ENCODE measurements around the gene RTP3. TPM values are rescaled to one million over a fixed set of nuclear protein-coding genes. Genes with fewer than 3 reads are reported as not detected.

The RTP3 gene
- total RNA-seq, 1 experiment from 2014 or later = 0.20 TPM

DNA sequence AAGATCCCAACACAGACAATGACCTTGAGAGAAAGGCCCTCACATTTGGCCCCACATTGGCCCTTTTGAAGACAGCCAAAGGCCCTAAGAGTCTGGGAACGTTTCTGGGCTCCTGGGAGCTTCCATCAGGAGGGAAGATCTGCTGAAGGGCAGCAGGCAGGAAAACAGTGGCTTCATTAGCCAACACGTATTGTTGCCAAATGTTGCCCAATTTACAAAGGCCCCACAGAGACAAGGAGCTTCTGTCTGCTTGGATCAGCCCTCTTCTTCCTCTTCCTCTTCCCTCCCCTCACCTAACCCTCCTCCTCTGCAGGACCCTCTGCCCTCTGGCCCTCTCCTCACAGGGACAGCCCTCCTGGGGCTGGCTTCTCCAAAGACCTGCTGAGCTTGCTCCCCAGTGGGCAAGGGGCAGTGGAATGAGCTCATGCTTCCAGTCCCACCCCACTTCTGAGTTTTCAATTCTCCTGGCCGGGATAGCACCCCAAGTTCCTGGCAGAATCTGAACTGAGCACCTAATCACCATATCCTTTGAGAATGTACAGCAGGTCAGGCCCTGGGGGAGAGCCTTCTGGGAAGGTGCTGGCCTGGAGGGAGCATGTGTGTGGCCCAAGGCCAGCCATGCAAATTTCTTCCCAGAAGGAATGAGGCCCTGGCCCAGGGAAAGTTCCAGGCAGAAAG, 28.0 kb upstream of the RTP3 start:
- no peak for DNase-seq (ENCODE audit: low read depth)

DNA sequence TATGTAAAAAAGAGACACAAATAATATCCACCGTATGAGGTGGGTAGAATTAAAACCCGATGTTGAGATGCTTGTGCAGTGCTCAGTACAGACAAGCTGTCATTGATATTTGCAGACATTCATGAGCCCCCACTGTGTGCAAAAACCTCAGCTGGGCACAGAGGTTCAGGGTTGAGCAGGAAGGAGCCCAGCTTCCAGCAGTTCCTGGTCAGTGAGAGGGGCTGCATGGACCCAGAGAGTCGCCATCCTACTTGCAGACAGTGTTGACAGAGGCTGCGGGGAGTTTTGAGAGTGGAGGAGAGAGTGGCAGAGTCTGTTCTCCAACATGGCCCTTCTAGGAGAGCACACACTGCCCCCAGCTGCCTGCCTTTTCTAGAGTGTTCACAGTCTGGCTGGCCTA, 26.9 kb upstream of the RTP3 start:
- no peak for DNase-seq (ENCODE audit: low read depth)

GRCh38 chr3:46471371-46471914, 26.3 kb upstream of the RTP3 start:
- no peak for DNase-seq (ENCODE audit: low read depth)

DNA sequence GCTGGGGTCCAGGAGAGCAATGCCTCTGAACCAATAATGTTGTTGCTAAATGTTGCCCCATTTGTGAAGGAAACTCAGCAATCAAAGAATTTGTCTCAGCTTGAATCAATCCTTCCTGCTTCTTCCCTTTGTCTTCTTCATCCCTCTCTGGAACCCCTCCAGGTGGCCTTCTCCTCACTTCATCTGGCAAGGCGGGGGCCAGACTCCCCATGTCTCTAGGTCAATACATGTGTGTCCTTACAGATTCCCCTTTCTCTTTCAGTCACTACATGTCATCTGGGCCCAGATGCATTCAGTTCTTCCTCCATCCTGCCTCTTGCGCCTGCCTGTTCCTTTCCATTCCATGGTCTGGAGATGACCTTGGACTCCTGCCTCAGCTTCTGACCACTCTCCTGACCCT, 25.0 kb upstream of the RTP3 start:
- no peak for DNase-seq (ENCODE audit: low read depth)

DNA sequence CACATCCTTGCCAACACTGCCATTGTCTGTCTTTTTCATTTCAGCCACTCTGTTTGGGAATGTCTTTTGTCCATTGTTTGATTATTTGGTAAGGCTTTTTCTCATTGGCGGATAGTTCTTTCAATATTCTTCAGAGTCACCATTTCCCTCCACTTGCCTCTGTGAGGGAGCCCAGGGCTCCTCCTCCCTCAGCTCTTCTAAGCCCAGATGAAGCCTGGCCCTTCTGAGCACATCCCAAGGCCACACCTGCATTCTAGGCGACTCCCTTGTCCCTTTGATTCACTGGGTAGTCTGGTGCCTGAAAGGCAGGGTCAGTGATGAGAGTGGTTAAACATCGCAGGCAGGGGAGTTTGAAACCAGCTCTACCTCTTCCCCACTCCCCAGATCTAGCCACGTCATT, 20.6 kb upstream of the RTP3 start:
- DNase-seq (ENCODE audit: low read depth) = no peak

GRCh38 chr3:46477756-46478155, 20.0 kb upstream of the RTP3 start:
- no peak for DNase-seq (ENCODE audit: low read depth)

- no peak for DNase-seq (ENCODE audit: low read depth)
These were observed 19.4 kb upstream of the RTP3 start for GRCh38 chr3:46478341-46478740.

- DNase-seq (ENCODE audit: low read depth) = no peak
These were observed 18.8 kb upstream of the RTP3 start for GRCh38 chr3:46479021-46479420.

- no peak for DNase-seq (ENCODE audit: low read depth)
These were observed 18.1 kb upstream of the RTP3 start for GRCh38 chr3:46479696-46480095.

DNA sequence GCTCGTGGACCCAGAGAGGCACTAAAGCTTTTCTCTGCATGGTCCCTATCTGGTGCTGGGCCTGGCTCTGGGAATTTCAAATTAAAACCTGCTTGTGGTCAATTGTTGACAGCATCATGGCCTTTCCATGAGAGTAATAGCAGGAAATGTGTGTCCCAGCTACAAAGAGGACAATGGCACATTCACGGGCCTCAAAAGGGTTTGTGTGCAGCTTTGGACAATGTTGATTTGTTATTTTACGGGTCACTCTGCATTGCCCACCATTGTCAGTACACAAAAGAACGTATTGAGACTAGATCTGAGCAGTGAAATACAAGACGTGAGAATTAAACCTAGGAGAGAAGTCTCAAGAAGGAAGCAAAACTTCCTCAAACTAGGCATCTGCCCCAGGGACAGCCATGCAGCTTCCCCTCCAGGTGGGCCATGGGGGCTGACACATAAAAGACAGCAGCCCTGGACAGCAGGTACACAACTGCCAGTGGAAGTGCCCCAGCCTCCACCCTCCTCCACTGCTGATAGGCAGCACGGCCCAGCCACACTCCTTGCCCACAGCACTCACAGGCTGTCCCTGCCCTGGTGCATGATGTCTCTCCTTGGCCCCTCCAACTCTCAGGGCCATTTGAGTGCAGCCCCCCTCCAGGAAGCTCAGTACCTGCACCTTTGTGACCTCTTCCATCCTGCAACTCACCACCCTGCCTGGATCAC, 17.1 kb upstream of the RTP3 start:
- no peak for DNase-seq (ENCODE audit: low read depth)

DNA sequence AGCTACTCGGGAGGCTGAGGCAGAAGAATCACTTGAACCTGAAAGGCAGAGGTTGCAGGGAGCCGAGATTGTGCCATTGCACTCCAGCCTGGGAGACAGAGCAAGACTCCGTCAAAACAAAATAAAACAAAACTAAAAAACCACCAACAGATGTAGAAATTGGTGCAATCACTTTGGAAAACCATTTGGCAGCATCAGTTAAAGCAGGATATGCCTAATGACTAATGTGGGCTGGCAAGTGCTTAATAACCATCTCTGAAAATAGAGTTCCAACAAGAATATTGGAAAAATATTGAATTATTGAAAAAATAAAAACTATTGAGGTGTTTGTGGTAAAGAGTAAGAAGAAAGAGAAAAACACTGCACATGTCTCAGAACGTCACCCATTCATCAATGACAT, 16.1 kb upstream of the RTP3 start:
- DNase-seq (ENCODE audit: low read depth) = no peak

GRCh38 chr3:46482632-46483350, 15.0 kb upstream of the RTP3 start:
- DNase-seq (ENCODE audit: low read depth) = peak; percentile 67

DNA sequence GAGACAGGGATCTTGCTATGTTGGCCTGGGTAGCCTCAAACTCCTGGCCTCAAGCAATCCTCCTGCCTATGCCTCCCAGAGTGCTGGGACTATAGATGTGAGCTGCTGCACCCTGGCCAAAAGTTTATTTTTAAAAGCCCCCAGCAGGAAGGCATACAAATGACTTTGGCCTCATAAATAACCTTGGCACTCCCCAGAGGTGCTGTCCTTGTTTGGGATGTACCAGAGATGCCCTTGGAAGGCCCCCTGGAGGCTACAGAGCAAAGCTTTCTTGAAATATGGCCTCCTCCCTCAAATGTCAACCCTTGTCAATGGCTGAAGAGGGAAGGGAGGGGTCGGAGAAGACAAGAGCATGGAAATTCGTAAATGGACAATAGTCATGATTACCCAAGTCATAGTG, 14.0 kb upstream of the RTP3 start:
- DNase-seq (ENCODE audit: low read depth) = no peak

GRCh38 chr3:46484388-46484787, 13.4 kb upstream of the RTP3 start:
- no peak for DNase-seq (ENCODE audit: low read depth)

- no peak for DNase-seq (ENCODE audit: low read depth)
These were observed 12.6 kb upstream of the RTP3 start for GRCh38 chr3:46484911-46485778.

DNA sequence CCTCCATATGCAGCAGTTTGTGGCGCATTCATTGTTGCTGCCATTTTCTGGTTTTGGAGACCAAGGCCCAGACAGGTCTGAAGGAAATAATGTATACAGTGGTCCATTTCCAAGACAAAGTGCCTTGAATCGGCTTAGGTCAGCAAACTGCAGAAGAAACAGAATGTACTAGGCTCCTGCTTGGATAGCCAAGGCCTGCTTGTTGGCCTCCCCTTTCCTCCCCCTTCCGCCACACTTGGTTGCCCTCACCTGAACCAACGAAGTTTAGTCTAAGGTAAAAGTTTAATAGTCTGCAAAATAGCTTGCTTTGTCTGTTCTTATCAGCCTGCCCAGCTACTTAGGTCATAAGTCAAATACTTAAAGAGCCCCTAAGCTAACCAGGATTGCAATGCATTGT, 12.0 kb upstream of the RTP3 start:
- DNase-seq (ENCODE audit: low read depth) = no peak

- peak; percentile 81 for DNase-seq (ENCODE audit: low read depth)
These were observed 8.9 kb upstream of the RTP3 start for GRCh38 chr3:46488735-46489361.

GRCh38 chr3:46489381-46489780, 8.4 kb upstream of the RTP3 start:
- DNase-seq (ENCODE audit: low read depth) = no peak

DNA sequence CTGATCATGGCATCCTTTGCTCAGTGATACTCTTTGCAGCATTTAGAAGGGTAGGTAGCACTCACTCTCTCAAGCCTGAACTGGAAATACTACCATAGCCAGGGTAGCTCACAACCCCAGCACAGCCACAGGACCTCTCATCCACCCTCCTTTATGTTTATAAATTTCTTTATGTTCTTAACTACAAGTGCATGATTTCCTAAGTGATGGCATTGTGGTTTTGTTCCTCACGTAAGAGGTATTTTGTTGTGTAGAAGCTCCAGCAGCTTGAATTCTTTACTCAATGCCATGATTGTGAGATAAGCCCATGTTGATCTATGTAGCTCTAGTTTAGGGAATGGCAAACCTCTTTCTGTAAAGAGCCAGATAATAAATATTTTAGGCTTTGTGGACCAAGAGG, 7.9 kb upstream of the RTP3 start:
- DNase-seq (ENCODE audit: low read depth) = peak; percentile 80

DNA sequence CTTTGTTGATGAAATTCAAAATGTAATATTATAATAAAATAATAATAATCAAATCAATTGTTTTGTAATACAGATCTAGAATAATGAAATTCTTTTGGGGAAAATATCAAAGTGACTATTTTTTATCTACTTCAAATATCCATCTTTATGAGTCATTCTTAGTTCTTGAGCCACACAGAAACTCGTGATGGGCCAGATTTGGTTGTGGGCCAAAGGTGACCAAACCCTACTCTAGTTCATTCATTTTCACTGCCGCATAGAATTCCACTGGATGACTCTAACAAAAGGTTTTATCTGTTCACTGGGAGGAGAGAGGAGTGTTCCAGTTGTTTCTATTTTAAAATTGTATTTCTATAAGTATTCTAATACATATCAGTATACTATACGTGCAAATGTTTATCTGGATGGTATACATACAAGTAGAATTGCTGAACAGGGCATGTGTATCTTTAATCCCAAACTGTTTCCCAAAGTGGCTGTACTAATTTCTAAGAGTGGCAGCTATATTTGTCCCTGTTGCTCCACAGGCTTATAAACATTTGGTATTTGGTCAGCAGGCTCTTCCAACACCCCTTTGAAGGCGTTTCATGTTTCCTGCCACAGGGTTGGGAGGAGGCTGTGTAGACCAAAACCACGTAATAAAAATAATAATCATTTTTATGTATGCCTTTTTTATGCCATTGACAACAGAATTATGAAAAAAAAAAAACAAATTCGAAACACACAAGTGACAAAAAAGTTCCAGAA, 7.3 kb upstream of the RTP3 start:
- peak; percentile 69 for DNase-seq (ENCODE audit: low read depth)

All from M059J (cell line).